NCI-H1048 (cell line): Measurements from ENCODE around the gene RELL2.

Experiments used
- DNase-seq: peaks from one replicate; lab custom pipeline; 2025; lab: John Stamatoyannopoulos, UW

Gene RELL2

GRCh38 chr5:141649056-141649688 is 12.4 kb downstream of the RELL2 start:
- no peak for DNase-seq

DNA sequence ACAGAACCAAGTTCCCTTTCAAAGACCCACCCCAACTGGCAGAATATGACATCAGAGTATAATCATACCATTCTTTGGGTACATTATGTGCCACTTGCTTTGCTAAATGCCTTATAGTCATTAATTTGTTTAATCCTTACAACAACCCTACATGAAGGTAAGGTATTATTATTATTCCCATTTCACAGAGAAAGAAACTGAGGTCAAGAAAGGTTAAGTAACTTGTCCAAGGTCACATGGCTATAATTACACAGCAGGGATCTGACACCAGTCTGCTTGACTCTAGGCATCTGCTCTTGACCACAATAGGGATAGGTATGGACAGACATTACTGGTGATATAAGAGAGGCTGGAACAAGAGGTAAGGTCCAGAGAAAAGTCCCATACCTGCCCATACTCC is 13.2 kb downstream of the RELL2 start:
- no peak for DNase-seq

DNA sequence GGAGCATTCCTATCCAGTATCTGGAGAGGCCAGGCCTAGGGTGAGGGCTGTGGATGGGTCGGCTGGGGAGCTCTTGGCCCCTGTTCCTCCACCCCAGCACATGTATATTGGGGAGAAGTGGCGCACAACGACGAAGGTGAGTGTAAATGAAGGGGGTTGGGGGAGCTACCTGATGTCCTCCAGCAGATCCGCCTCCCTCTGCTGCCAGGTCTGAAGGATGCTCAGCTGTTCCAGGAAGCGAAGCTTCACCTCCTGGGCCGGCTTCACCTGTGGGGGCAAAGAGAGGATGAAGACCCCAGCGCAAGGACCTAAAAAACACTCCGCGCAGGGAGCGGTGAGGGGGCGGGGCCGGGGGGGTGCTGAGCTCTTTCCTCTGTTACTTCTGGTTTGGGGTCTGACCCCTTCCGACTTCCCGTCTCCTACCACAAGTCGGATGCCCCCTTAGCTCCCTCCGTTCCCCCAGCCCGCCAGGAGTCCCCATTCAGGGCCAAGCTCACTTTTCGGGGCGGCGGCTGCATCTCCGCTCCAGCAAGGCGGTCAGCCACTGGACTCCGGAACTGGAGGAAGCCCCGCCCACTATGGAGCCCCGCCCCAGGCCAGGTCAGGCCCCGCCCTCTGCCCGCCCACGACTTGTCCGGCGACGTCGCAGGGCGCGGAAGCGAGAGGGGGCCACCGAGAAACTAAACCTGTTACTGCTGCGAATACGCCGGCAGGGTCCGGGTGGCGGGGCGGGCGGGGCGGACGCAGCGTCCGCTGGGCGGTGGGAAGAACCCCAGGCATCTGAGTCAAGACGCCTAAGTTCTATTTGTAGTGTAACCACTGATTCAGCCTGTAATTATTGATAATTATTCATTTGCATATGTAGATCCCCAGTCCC is 14.3 kb downstream of the RELL2 start, which contains the start of gene FCHSD1:
FCHSD1 (minus strand) TSS at position 568 of the 877 bp plus-strand sequence; CDS start at position 518, 50 bp downstream.
- no peak for DNase-seq

DNA sequence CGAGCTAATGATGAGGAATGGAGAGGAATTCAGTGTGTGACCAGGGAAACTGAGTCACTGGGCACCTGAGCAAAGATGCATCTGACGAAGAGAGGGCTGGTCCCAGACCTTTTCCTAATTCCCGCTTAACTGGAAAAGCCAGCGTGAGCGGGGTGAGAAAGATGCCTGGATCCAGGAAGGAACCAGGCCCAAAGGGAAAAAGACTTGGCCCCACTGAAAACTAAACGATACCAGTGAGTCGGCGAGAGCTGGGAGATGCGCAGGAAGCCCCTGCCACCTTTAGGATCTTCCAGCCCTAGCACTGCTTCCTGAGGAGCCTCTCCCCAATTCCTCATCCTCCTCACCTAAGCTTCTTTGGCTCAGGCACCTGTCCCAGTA is 14.9 kb downstream of the RELL2 start:
- no peak for DNase-seq

GRCh38 chr5:141654298-141654697 is 17.5 kb downstream of the RELL2 start:
- DNase-seq: no peak

DNA sequence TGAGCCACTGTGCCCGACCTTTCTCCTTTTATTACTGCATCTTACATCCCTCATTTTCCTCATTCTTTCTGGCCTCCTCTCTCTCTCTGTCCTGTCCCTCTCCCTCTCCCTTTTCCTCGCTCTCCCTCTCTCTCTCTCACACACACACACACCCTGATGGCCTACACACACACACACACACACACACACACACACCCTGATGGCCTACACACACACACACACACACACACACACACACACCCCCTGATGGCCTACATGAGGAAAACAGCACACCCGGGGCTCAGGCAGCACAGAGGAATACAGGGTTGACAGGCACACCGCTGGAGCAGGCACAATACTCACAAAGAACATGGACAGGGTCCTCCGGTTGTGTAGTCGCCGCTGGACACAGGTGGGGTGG is 18.2 kb downstream of the RELL2 start:
- no peak for DNase-seq

GRCh38 chr5:141656396-141656795 is 19.6 kb downstream of the RELL2 start:
- DNase-seq: no peak

- DNase-seq: no peak
These were observed 20.6 kb downstream of the RELL2 start for GRCh38 chr5:141657404-141657803.

- DNase-seq: no peak
These were observed 21.2 kb downstream of the RELL2 start for GRCh38 chr5:141657937-141658545.

DNA sequence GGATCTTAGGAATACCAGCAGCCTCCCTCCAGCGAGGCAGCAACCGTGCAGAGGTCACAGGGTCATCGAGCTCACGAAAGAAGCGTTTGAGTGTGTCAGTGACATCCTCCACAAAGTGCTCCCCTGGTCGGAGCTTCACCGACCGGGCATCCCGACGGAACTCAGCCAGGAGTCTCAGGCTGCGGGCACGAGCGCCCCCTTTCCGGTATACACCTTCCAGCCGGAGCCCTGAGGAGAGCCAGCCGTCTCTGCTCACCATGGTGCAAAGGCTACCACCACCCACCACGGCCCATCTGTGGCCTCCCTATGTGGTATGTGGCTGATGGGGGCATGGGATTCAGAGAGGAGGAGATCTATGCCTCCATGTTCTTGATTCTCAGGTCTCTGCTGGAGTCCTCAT is 25.2 kb downstream of the RELL2 start:
- no peak for DNase-seq

- no peak for DNase-seq
These were observed 26.7 kb downstream of the RELL2 start for GRCh38 chr5:141663506-141663905.

DNA sequence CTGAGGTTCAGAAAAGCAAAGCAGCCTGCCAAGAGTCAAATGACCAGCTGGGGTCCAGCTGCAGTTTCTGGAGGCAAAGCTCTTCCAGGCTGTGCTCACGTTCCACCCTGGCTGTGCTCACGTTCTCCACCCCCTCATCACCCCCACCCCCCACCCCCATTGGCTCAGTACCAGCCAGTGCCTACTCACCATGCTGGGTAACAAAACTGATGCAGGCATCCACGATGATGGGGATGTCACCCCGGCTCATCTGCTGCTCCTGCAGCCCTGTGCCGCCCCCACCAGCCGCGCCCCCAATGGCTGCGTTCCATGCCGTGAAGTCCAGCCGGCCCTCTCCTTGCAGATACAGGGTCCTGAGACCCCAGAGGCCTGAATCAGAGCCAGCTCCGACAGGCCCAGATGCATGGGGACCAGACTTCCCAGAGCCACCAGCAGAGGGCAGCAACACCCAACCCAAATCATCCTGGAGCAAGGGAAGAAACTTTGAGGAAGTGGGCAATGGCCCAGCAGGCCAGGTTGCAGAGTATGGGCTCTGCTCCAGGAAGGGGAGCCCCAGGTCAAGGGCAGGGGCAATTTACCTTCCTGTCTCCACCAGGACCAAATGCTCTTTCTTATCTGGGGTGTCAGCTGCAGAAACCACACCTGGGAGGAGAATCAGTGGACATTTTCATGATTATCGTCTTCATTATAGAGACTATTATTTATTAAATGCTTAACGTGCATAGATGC is 28.1 kb downstream of the RELL2 start:
- DNase-seq: peak; percentile 22

- no peak for DNase-seq
These were observed 29.5 kb downstream of the RELL2 start for GRCh38 chr5:141665995-141666940.

DNA sequence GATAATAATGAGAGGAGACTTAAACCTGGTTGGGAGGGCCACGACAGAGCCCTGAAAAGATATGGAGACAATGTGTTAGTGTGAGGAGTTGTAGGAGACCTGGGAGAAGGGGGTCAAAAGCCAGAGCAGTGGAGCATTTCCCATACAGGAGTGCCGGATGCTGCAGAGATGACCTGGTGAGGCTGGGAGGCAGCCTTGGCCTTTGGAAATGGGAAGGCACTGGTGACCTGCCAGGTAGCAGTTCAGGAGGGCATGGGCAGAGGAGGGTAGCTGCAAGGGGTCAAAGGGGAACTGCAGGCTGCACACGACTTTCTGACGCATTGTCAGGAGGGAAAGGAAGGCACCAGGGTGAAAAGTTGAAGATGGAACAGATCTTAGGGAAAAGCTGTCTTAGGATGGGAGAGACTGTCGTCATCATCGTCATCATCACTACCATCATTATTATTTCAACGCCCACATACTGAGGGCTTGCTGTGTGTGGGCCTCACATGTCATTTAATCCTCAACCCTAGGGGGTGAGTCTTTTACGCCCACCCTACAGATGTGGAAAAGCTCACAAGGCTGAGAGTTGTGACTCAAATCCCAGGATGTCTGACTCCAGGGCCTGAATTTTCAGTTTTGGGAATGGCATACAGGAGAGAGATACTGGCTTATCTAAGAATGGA is 31.9 kb downstream of the RELL2 start:
- DNase-seq: no peak

DNA sequence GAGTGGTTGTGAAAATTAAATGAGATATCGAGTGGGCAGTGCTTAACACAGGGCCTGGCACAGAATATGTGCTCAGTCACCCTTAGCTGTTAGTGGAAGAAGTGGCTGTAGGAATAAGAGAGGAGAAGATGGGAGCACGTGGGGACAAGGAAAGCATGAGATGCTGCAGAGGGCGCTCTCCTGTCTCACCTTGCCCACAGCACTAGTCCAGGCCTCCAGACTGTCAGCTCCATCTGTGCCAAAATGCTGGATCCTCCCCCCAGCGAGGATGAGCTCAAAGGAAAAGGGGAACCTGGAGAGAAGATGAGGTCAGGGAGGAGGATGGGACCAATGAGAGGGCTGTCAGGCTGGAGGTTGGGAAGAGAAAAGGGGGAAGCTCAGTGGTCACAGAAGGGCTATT is 32.7 kb downstream of the RELL2 start:
- DNase-seq: no peak

GRCh38 chr5:141672071-141672840 is 35.5 kb downstream of the RELL2 start:
- no peak for DNase-seq

- no peak for DNase-seq
These were observed 36.3 kb downstream of the RELL2 start for GRCh38 chr5:141672841-141673813.

- DNase-seq: no peak
These were observed 38.0 kb downstream of the RELL2 start for GRCh38 chr5:141674747-141675146.

DNA sequence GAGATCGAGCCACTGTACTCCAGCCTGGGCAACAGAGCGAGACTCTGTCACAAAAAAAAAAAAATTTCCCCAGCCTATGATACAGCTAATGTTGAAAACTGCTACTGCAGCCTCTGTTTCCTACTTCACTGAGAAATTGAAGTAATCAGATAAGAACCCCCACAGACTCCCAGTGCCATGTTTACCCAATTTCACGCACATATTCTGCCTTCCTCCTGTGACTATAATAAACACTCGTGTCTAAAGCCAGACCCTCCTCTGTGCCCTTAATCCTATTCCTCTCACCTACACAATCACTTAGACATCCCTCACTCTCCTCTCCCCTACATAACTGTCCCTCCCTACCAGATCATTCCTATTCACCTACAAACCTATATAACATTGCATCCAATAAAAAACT is 38.9 kb downstream of the RELL2 start:
- DNase-seq: no peak
